ENCODE results near the gene ZNF724.

The ZNF724 gene

DNA sequence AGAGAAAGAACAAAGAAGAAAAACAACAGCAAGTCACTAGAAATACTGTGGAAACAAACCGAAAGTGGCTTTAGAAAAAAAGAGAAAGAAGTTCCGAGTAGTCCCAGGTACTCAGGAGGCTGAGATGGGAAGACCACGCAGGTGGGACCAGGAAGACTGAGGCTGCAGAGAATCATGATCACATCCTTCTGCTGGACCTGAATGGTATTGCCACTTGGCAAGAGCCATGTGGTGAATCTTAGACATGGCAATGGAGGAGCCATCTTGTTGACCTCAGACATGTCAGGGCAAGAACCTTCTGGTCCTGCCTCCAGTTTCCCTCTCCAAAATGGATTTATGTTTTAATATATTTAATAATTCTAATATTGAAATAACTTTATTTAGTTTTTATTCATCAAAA is 37.4 kb upstream of the ZNF724 start:
- Histone ChIP-seq H3K4me3 (ENCODE audit: low read depth, low read length) (no peak overlapping the region), H3K4me1 (ENCODE audit: control insufficient read depth, insufficient read depth, low read length) (no peaks in the 10 kb centered on the region), H3K27ac (ENCODE audit: extremely low read depth, low read depth, low read length) (no peak overlapping the region), H3K9me3 (ENCODE audit: control insufficient read depth, insufficient read depth, low read depth, low read length) (no peaks in the 10 kb centered on the region), H3K36me3 (ENCODE audit: control insufficient read depth in 2 of 2, insufficient read depth in 1 of 2, low read length in 2 of 2) (no peaks in the 10 kb centered on the region)
- CTCF ChIA-PET, result no interaction called here
- POLR2A ChIA-PET, result no interaction called here
- TF ChIP-seq, protein P1, sequence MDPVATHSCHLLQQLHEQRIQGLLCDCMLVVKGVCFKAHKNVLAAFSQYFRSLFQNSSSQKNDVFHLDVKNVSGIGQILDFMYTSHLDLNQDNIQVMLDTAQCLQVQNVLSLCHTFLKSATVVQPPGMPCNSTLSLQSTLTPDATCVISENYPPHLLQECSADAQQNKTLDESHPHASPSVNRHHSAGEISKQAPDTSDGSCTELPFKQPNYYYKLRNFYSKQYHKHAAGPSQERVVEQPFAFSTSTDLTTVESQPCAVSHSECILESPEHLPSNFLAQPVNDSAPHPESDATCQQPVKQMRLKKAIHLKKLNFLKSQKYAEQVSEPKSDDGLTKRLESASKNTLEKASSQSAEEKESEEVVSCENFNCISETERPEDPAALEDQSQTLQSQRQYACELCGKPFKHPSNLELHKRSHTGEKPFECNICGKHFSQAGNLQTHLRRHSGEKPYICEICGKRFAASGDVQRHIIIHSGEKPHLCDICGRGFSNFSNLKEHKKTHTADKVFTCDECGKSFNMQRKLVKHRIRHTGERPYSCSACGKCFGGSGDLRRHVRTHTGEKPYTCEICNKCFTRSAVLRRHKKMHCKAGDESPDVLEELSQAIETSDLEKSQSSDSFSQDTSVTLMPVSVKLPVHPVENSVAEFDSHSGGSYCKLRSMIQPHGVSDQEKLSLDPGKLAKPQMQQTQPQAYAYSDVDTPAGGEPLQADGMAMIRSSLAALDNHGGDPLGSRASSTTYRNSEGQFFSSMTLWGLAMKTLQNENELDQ (tag by site-specific recombination; IDR thresholded peaks at IDR 0.05; ENCODE audit: low read depth), result no peak
- TF ChIP-seq, protein P2, sequence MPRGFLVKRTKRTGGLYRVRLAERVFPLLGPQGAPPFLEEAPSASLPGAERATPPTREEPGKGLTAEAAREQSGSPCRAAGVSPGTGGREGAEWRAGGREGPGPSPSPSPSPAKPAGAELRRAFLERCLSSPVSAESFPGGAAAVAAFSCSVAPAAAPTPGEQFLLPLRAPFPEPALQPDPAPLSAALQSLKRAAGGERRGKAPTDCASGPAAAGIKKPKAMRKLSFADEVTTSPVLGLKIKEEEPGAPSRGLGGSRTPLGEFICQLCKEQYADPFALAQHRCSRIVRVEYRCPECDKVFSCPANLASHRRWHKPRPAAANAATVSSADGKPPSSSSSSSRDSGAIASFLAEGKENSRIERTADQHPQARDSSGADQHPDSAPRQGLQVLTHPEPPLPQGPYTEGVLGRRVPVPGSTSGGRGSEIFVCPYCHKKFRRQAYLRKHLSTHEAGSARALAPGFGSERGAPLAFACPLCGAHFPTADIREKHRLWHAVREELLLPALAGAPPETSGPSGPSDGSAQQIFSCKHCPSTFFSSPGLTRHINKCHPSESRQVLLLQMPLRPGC (tag by site-specific recombination; IDR thresholded peaks at IDR 0.05), result no peak
- TF ChIP-seq, protein P3, sequence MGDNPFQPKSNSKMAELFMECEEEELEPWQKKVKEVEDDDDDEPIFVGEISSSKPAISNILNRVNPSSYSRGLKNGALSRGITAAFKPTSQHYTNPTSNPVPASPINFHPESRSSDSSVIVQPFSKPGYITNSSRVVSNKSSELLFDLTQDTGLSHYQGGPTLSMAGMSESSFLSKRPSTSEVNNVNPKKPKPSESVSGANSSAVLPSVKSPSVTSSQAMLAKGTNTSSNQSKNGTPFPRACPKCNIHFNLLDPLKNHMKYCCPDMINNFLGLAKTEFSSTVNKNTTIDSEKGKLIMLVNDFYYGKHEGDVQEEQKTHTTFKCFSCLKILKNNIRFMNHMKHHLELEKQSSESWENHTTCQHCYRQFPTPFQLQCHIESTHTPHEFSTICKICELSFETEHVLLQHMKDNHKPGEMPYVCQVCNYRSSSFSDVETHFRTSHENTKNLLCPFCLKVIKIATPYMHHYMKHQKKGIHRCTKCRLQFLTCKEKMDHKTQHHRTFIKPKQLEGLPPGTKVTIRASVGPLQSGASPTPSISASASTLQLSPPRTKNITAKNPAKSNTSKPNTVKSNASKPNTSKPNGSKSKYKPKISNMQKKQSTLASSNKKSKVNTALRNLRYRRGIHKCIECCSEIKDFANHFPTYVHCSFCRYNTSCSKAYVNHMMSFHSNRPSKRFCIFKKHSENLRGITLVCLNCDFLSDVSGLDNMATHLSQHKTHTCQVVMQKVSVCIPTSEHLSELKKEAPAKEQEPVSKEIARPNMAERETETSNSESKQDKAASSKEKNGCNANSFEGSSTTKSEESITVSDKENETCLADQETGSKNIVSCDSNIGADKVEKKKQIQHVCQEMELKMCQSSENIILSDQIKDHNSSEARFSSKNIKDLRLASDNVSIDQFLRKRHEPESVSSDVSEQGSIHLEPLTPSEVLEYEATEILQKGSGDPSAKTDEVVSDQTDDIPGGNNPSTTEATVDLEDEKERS (tag by site-specific recombination; IDR thresholded peaks at IDR 0.05), result no peak
- TF ChIP-seq ZNF561 (tag by site-specific recombination; IDR thresholded peaks at IDR 0.05; ENCODE audit: borderline replicate concordance) (no peak), ZNF221 (tag by site-specific recombination; IDR thresholded peaks at IDR 0.05; ENCODE audit: borderline replicate concordance) (no peak), KLF8 (tag by site-specific recombination; IDR thresholded peaks at IDR 0.05) (no peak), SP2 (tag by site-specific recombination; IDR thresholded peaks at IDR 0.05) (no peak), RBAK (tag by site-specific recombination; IDR thresholded peaks at IDR 0.05) (no peak), SP3 (tag by site-specific recombination; IDR thresholded peaks at IDR 0.05) (no peak), ZNF596 (tag by site-specific recombination; IDR thresholded peaks at IDR 0.05) (no peak), ZNF169 (tag by site-specific recombination; IDR thresholded peaks at IDR 0.05) (no peak), REPIN1 (tag by site-specific recombination; IDR thresholded peaks at IDR 0.05; ENCODE audit: low read depth) (no peak), OSR2 (tag by site-specific recombination; IDR thresholded peaks at IDR 0.05) (no peak), ZNF837 (tag by site-specific recombination; IDR thresholded peaks at IDR 0.05) (no peak), ZBTB8A (tag by site-specific recombination; IDR thresholded peaks at IDR 0.05) (no peak), ZBTB7A (tag by site-specific recombination; IDR thresholded peaks at IDR 0.05; ENCODE audit: low read depth) (no peak)
- TF ChIP-seq, protein P4, sequence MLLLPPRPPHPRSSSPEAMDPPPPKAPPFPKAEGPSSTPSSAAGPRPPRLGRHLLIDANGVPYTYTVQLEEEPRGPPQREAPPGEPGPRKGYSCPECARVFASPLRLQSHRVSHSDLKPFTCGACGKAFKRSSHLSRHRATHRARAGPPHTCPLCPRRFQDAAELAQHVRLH (tag by site-specific recombination; IDR thresholded peaks at IDR 0.05), result no peak
- TF ChIP-seq, protein P5, sequence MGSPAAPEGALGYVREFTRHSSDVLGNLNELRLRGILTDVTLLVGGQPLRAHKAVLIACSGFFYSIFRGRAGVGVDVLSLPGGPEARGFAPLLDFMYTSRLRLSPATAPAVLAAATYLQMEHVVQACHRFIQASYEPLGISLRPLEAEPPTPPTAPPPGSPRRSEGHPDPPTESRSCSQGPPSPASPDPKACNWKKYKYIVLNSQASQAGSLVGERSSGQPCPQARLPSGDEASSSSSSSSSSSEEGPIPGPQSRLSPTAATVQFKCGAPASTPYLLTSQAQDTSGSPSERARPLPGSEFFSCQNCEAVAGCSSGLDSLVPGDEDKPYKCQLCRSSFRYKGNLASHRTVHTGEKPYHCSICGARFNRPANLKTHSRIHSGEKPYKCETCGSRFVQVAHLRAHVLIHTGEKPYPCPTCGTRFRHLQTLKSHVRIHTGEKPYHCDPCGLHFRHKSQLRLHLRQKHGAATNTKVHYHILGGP (tag by site-specific recombination; IDR thresholded peaks at IDR 0.05), result no peak
- TF ChIP-seq, protein P6, sequence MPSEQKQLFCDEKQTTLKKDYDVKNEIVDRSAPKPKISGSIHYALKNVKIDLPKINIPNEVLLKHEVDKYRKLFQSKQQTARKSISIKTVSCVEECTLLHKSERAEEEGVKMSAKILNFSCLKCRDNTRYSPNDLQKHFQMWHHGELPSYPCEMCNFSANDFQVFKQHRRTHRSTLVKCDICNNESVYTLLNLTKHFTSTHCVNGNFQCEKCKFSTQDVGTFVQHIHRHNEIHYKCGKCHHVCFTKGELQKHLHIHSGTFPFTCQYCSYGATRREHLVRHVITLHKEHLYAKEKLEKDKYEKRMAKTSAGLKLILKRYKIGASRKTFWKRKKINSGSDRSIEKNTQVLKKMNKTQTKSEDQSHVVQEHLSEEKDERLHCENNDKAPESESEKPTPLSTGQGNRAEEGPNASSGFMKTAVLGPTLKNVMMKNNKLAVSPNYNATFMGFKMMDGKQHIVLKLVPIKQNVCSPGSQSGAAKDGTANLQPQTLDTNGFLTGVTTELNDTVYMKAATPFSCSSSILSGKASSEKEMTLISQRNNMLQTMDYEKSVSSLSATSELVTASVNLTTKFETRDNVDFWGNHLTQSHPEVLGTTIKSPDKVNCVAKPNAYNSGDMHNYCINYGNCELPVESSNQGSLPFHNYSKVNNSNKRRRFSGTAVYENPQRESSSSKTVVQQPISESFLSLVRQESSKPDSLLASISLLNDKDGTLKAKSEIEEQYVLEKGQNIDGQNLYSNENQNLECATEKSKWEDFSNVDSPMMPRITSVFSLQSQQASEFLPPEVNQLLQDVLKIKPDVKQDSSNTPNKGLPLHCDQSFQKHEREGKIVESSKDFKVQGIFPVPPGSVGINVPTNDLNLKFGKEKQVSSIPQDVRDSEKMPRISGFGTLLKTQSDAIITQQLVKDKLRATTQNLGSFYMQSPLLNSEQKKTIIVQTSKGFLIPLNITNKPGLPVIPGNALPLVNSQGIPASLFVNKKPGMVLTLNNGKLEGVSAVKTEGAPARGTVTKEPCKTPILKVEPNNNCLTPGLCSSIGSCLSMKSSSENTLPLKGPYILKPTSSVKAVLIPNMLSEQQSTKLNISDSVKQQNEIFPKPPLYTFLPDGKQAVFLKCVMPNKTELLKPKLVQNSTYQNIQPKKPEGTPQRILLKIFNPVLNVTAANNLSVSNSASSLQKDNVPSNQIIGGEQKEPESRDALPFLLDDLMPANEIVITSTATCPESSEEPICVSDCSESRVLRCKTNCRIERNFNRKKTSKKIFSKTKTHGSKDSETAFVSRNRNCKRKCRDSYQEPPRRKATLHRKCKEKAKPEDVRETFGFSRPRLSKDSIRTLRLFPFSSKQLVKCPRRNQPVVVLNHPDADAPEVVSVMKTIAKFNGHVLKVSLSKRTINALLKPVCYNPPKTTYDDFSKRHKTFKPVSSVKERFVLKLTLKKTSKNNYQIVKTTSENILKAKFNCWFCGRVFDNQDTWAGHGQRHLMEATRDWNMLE (tag by site-specific recombination; conservative IDR thresholded peaks at IDR 0.05; ENCODE audit: low read depth), result no peak
- TF ChIP-seq, protein P7, sequence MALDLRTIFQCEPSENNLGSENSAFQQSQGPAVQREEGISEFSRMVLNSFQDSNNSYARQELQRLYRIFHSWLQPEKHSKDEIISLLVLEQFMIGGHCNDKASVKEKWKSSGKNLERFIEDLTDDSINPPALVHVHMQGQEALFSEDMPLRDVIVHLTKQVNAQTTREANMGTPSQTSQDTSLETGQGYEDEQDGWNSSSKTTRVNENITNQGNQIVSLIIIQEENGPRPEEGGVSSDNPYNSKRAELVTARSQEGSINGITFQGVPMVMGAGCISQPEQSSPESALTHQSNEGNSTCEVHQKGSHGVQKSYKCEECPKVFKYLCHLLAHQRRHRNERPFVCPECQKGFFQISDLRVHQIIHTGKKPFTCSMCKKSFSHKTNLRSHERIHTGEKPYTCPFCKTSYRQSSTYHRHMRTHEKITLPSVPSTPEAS (tag by site-specific recombination; IDR thresholded peaks at IDR 0.05), result no peak

Measured in HEK293 (cell line).